Loucy (cell line): Measurements from ENCODE around the gene MRFAP1.

Source experiments
- CTCF ChIP-seq: fragments of 200-600 bp; sonication (generic); conservative IDR thresholded peaks from 2 replicates; pipeline ENCODE4 v1.5.1; 2014; ENCODE audit warnings: mild to moderate bottlenecking, antibody characterized with exemption, low read length
- EZH2phosphoT487 ChIP-seq: fragments of 200-600 bp; IDR thresholded peaks from 2 replicates; pipeline ENCODE4 v1.6.1; 2018; ENCODE audit warnings: antibody characterized with exemption, mild to moderate bottlenecking, moderate library complexity, borderline replicate concordance

GRCh38 chr4:6619116-6619465 is 21.4 kb upstream of the MRFAP1 start:
- no peak for TF ChIP-seq CTCF
- TF ChIP-seq EZH2phosphoT487 = no peak
